ENCODE data around the gene CELA3B. TPM values are rescaled to one million over a fixed set of nuclear protein-coding genes. Genes with fewer than 3 reads are reported as not detected.

The CELA3B gene
- total RNA-seq, 1 donor from 2014 or later, result not detected

- Histone ChIP-seq H3K9me3 (replicated peaks) (no peaks in the 10 kb centered on the region), H3K4me3 (peak overlapping the region; percentile 75), H3K36me3 (peaks cover 16% of the 10 kb centered on the region), H3K27me3 (ENCODE audit: low read depth) (no peaks in the 10 kb centered on the region), H3K4me1 (peaks cover 96% of the 10 kb centered on the region), H3K27ac (replicated peaks) (peak overlapping the region; percentile 90)
- no peak for TF ChIP-seq CTCF (IDR thresholded peaks at IDR 0.05; ENCODE audit: borderline replicate concordance)
- no peak for DNase-seq
- intact Hi-C loops (cut with micrococcal nuclease), result loop anchor here (5.0 kb wide), 1 partner anchor 35 kb away; no protein-coding TSS in a partner anchor
Observed at GRCh38 chr1:21932127-21932526, 44.7 kb upstream of the CELA3B start.

- H3K9me3 ChIP-seq (replicated peaks), result no peaks in the 10 kb centered on the region
- peak overlapping the region; percentile 90 for H3K27ac ChIP-seq (replicated peaks)
- DNase-seq, result peak; percentile 77
- no peaks in the 10 kb centered on the region for H3K27me3 ChIP-seq (ENCODE audit: low read depth)
- intact Hi-C loops (cut with micrococcal nuclease), result loop anchor here (5.0 kb wide), 1 partner anchor 36 kb away; no protein-coding TSS in a partner anchor
- H3K36me3 ChIP-seq, result peaks cover 10% of the 10 kb centered on the region
- TF ChIP-seq CTCF (IDR thresholded peaks at IDR 0.05; ENCODE audit: borderline replicate concordance), result no peak
- H3K4me3 ChIP-seq, result peak overlapping the region; percentile 75
- H3K4me1 ChIP-seq, result peaks cover 94% of the 10 kb centered on the region
Observed at GRCh38 chr1:21933397-21934248, 43.2 kb upstream of the CELA3B start.

- Histone ChIP-seq H3K36me3 (peaks cover 4% of the 10 kb centered on the region), H3K4me3 (peak overlapping the region; percentile 75), H3K4me1 (peaks cover 94% of the 10 kb centered on the region), H3K27ac (replicated peaks) (peak overlapping the region; percentile 90), H3K9me3 (replicated peaks) (no peaks in the 10 kb centered on the region), H3K27me3 (ENCODE audit: low read depth) (no peaks in the 10 kb centered on the region)
- no peak for DNase-seq
- TF ChIP-seq CTCF (IDR thresholded peaks at IDR 0.05; ENCODE audit: borderline replicate concordance), result no peak
- intact Hi-C loops (cut with micrococcal nuclease), result no loop called here
Observed at GRCh38 chr1:21935393-21935804, 41.4 kb upstream of the CELA3B start.

GRCh38 chr1:21935891-21936365 is 40.9 kb upstream of the CELA3B start:
- DNase-seq, result no peak
- peaks cover 94% of the 10 kb centered on the region for H3K4me1 ChIP-seq

More at GRCh38 chr1:21935891-21936365, 40.9 kb upstream of the CELA3B start:
- H3K27ac ChIP-seq (replicated peaks), result peak overlapping the region; percentile 90
- peaks cover 4% of the 10 kb centered on the region for H3K36me3 ChIP-seq
- intact Hi-C loops (cut with micrococcal nuclease), result no loop called here
- TF ChIP-seq CTCF (IDR thresholded peaks at IDR 0.05; ENCODE audit: borderline replicate concordance), result no peak
- peak overlapping the region; percentile 75 for H3K4me3 ChIP-seq
- no peaks in the 10 kb centered on the region for H3K27me3 ChIP-seq (ENCODE audit: low read depth)
- H3K9me3 ChIP-seq (replicated peaks), result no peaks in the 10 kb centered on the region
